Upper lobe of right lung (tissue), 1 donor: ENCODE data around the gene RHBDD1. TPM values are rescaled to one million over a fixed set of nuclear protein-coding genes. Genes with fewer than 3 reads are reported as not detected.
A peak's percentile ranks its signal among the peaks of the same experiment; 100 is the strongest.
"Not testable (repeated sequence)": the region's sequence is repeated elsewhere in the genome, so short reads cannot be mapped to it uniquely, and the experiment has no call there.

Experiments
- ATAC-seq: fragments of 200-7000 bp; cut with Tn5 transposase; one replicate; pipeline ENCODE4 v1.9.1; 2020; ENCODE audit warnings: mild to moderate bottlenecking, moderate library complexity
- DNase-seq: peaks from one replicate; pipeline ENCODE4 v3.0.0-alpha.2; 2020
- H3K27ac ChIP-seq: fragments of 200-600 bp; one replicate; pipeline ENCODE4 v1.8.0; 2022
- H3K27me3 ChIP-seq: fragments of 200-600 bp; one replicate; pipeline ENCODE4 v1.8.0; 2022; ENCODE audit warnings: mild to moderate bottlenecking
- H3K36me3 ChIP-seq: fragments of 200-600 bp; one replicate; pipeline ENCODE4 v1.8.0; 2022
- H3K4me1 ChIP-seq: fragments of 200-600 bp; one replicate; pipeline ENCODE4 v1.8.0; 2022
- H3K4me3 ChIP-seq: fragments of 200-600 bp; one replicate; pipeline ENCODE4 v1.8.0; 2022; ENCODE audit warnings: mild to moderate bottlenecking
- H3K9me3 ChIP-seq: fragments of 200-600 bp; one replicate; pipeline ENCODE4 v1.8.0; 2022
- intact Hi-C: fragments of 100-400 bp; cut with DNase I; formaldehyde crosslinking; loops from one replicate; pipeline ENCODE4 v1.11.0; 2022
- total RNA-seq: library from RNA; stranded (reverse); fragmentation: NEBNext Ultra II Directional; extraction: Animal tissue kit (Norgen Biotek cat#: 25700); gene quantifications from one replicate; pipeline ENCODE4 v1.2.1, GENCODE V29; 2021
- TF ChIP-seq, protein P1 (sequence below): fragments of 200-600 bp; IDR thresholded peaks from one replicate; pipeline ENCODE4 v1.8.0; 2022; ENCODE audit warnings: antibody characterized with exemption
- donor health status: DM: no; HTN: yes; CAD: no; lungs with severe emphysema.

RHBDD1 gene
- total RNA-seq, 1 donor from 2014 or later = 38.4 TPM

DNA sequence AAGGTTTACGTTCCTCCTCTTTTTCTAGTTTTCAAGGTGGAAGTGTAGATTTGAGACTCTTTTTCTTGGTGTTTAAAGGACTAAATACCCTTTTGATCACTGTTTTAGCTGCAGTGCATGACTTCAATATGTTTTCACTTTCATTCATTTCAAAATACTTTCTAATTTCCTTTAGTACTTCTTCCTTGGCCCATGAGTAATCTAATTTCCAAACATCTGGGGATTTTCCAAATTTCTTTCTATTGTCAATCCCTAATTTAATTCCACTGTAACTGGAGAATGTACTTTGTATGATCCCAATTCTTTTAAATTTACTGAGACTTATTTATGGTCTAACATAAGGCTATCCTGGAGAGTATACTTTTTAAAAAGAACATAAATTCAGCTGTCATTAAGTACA lies 3.8 kb upstream of the RHBDD1 start:
- DNase-seq (no peak), ATAC-seq (no peak)
- intact Hi-C loops = no loop called here
- H3K9me3 ChIP-seq = no peaks in the 10 kb centered on the region
- TF ChIP-seq, protein P1, sequence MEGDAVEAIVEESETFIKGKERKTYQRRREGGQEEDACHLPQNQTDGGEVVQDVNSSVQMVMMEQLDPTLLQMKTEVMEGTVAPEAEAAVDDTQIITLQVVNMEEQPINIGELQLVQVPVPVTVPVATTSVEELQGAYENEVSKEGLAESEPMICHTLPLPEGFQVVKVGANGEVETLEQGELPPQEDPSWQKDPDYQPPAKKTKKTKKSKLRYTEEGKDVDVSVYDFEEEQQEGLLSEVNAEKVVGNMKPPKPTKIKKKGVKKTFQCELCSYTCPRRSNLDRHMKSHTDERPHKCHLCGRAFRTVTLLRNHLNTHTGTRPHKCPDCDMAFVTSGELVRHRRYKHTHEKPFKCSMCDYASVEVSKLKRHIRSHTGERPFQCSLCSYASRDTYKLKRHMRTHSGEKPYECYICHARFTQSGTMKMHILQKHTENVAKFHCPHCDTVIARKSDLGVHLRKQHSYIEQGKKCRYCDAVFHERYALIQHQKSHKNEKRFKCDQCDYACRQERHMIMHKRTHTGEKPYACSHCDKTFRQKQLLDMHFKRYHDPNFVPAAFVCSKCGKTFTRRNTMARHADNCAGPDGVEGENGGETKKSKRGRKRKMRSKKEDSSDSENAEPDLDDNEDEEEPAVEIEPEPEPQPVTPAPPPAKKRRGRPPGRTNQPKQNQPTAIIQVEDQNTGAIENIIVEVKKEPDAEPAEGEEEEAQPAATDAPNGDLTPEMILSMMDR = no peak
- no peak overlapping the region for H3K4me3 ChIP-seq
- no peaks in the 10 kb centered on the region for H3K36me3 ChIP-seq
- peaks cover 5% of the 10 kb centered on the region for H3K4me1 ChIP-seq
- H3K27ac ChIP-seq = no peak overlapping the region
- H3K27me3 ChIP-seq = no peaks in the 10 kb centered on the region

DNA sequence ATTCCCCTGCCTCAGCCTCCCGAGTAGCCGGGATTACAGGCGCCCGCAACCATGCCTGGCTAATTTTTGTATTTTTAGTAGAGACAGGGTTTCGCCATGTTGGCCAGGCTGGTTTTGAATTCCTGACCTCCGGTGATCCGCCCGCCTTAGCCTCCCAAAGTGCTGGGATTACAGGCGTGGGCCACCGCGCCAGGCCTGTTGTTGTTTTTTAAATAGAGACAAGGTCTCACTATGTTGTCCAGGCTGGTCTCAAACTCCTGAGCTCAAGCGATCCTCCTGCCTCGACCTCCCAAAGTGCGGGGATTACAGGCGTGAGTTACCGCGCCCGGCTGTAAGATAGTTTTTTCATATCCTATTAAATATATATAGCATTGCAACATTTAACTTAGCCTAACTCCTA lies 974 bp upstream of the RHBDD1 start:
- intact Hi-C loops, H3K27me3 ChIP-seq, H3K9me3 ChIP-seq, H3K27ac ChIP-seq, H3K36me3 ChIP-seq, ATAC-seq, DNase-seq: not testable (repeated sequence)
- Histone ChIP-seq H3K4me3 (peak overlapping the region; percentile 81), H3K4me1 (peaks cover 17% of the 10 kb centered on the region)

DNA sequence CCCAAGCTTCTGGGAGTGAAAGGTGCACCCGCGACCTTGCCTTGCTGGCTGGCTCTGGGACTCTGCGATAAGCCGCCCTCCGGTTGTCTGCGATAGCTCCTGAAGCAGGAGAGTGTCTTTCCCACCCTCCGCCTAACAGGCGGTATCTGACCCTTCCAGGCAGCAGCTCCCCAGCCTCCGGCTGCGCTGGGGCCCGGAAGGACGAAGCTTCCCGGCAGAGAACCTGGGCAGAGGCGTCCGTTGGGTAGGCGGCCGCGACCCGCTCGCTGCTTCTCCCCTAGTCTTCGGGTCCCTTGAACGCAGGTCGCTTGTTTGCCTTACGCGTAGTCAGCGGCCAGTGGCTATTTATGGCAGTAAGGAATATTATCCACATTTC lies 446 bp upstream of the RHBDD1 start:
- TF ChIP-seq, protein P1 = no peak
- Histone ChIP-seq H3K36me3 (peaks cover 5% of the 10 kb centered on the region), H3K9me3 (no peaks in the 10 kb centered on the region), H3K4me1 (peaks cover 17% of the 10 kb centered on the region), H3K27ac (peak overlapping the region; percentile 98), H3K27me3 (no peaks in the 10 kb centered on the region), H3K4me3 (peak overlapping the region; percentile 81)
- peak; percentile 42 for ATAC-seq
- DNase-seq = no peak
- intact Hi-C loops = no loop called here

DNA sequence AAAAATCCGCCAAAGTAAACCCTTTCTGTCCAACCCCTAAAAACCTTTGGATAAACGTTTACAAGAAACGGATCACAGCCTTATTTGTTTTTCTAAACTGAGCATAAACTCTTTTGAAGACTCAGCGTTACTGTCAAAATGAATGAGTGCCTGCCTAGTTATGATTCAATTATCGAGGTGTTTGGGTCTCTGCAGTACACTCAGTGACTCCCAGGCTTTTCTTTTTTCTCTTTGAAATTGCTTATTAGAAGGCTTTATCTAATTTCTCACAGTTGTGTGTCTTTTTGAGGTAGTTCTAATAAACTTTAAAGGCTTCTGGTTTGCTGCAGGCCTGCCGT lies 663 bp downstream of the RHBDD1 start:
- TF ChIP-seq, protein P1 = no peak
- intact Hi-C loops = no loop called here
- peak overlapping the region; percentile 98 for H3K27ac ChIP-seq
- H3K4me3 ChIP-seq = peak overlapping the region; percentile 81
- peaks cover 5% of the 10 kb centered on the region for H3K36me3 ChIP-seq
- H3K4me1 ChIP-seq = peaks cover 17% of the 10 kb centered on the region
- H3K9me3 ChIP-seq = no peaks in the 10 kb centered on the region
- H3K27me3 ChIP-seq = no peaks in the 10 kb centered on the region
- DNase-seq = no peak
- ATAC-seq = no peak

DNA sequence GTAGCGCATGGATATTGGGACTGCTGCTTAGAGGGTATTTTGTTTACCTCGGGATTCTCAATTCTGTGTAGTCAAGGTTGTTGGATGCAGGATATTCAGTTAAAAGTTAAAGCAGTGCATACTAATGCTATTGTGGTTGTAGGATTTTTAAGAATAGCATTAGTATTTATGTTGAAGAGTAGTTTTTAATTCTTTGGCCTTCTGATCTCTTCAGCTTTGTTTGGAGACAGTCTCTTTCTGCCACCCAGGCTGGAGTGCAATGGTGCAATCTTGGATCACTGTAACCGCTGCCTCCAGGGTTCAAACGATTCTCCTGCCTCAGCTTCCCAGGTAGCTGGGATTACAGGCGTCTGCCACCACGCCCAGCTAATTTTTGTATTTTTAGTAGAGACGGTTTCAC lies 1.5 kb downstream of the RHBDD1 start:
- H3K27ac ChIP-seq = no peak overlapping the region
- intact Hi-C loops = no loop called here

DNA sequence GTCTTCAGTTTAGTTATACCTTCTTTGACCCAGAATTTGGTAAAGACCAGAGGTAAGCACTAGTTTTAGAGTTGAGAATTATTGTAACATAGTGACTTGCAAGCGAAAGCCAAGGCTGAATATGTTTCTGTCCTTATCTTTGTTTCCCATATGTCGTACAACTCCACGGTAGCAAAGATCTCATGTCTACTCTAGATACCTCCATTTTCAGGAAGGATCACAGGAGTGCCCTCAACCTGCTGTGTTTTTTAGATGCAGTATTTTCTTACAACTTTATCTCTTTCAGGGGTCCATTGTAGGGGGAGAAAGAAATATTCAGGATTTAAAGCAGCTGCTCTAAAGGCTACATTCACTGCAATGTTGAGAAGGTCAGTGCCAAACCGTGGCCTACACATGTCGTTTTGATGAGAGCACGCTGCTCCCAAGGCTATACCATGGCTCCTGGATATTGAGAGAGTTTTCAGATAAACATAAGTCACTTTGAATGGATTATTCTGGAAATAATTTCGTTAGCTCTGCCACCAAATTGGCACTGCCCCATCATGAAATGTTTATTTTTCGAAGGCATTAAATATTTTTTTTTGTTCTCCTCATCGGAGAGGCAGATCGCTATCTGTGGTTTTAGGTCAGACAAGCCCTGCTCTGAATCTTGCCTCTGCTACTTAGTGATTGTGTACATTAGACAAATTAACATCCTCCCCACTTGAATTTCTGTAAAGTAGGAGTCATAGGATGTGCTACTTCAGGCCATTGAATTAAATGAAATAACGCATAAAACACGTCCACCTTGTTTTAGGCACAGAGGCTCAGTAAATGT lies 2.1 kb downstream of the RHBDD1 start:
- ATAC-seq (no peak), DNase-seq (no peak)
- Histone ChIP-seq H3K36me3 (peaks cover 5% of the 10 kb centered on the region), H3K4me1 (peaks cover 17% of the 10 kb centered on the region), H3K27ac (no peak overlapping the region), H3K9me3 (no peaks in the 10 kb centered on the region), H3K27me3 (no peaks in the 10 kb centered on the region), H3K4me3 (no peak overlapping the region)
- TF ChIP-seq, protein P1 = no peak
- intact Hi-C loops = no loop called here

More for the DNA sequence above, 1.5 kb downstream of the RHBDD1 start:
- H3K9me3 ChIP-seq = no peaks in the 10 kb centered on the region
- no peak for ATAC-seq
- TF ChIP-seq, protein P1 = no peak
- H3K4me3 ChIP-seq = peak overlapping the region; percentile 81
- peaks cover 5% of the 10 kb centered on the region for H3K36me3 ChIP-seq
- no peak for DNase-seq
- H3K27me3 ChIP-seq = no peaks in the 10 kb centered on the region
- H3K4me1 ChIP-seq = peaks cover 17% of the 10 kb centered on the region
